NCI-H187 treated with DMSO at 0.1 percent for 48 hours (cell line): ENCODE data around the gene C9orf72.
"Not testable (repeated sequence)": the region's sequence is repeated elsewhere in the genome, so short reads cannot be mapped to it uniquely, and the experiment has no call there.

ENCODE experiments used
- DNase-seq: peaks from one replicate; lab custom pipeline; 2025; lab: John Stamatoyannopoulos, UW

C9orf72 gene

GRCh38 chr9:27572918-27573633, at the start of gene C9orf72:
Gene C9orf72 (minus strand): TSS chr9:27573481. CDS start chr9:27567120, 6,361 bp downstream.
- no peak for DNase-seq

- DNase-seq, result no peak
Measured at GRCh38 chr9:27622693-27623340, 49.5 kb upstream of the C9orf72 start.

- no peak for DNase-seq
Measured at GRCh38 chr9:27619743-27620142, 46.5 kb upstream of the C9orf72 start.

GRCh38 chr9:27618066-27618465, 44.8 kb upstream of the C9orf72 start:
- DNase-seq, result no peak

GRCh38 chr9:27614551-27614950, 41.3 kb upstream of the C9orf72 start:
- DNase-seq, result no peak

GRCh38 chr9:27612036-27612435, 38.8 kb upstream of the C9orf72 start:
- not testable (repeated sequence) for DNase-seq

GRCh38 chr9:27610622-27611021, 37.3 kb upstream of the C9orf72 start:
- DNase-seq, result no peak

GRCh38 chr9:27602954-27603353, 29.7 kb upstream of the C9orf72 start:
- DNase-seq, result no peak

- DNase-seq, result no peak
Measured at GRCh38 chr9:27602142-27602861, 29.0 kb upstream of the C9orf72 start.

- DNase-seq, result no peak
Measured at GRCh38 chr9:27601396-27601795, 28.1 kb upstream of the C9orf72 start.

- DNase-seq, result no peak
Measured at GRCh38 chr9:27600256-27600655, 27.0 kb upstream of the C9orf72 start.

- DNase-seq, result no peak
Measured at GRCh38 chr9:27599870-27600238, 26.6 kb upstream of the C9orf72 start.

GRCh38 chr9:27599102-27599869, 26.0 kb upstream of the C9orf72 start:
- DNase-seq, result no peak

- no peak for DNase-seq
Measured at GRCh38 chr9:27595733-27596132, 22.5 kb upstream of the C9orf72 start.

GRCh38 chr9:27591672-27592071, 18.4 kb upstream of the C9orf72 start:
- no peak for DNase-seq

GRCh38 chr9:27591093-27591492, 17.8 kb upstream of the C9orf72 start:
- no peak for DNase-seq

- DNase-seq, result no peak
Measured at GRCh38 chr9:27590651-27591050, 17.4 kb upstream of the C9orf72 start.

- DNase-seq, result no peak
Measured at GRCh38 chr9:27589462-27589861, 16.2 kb upstream of the C9orf72 start.

- DNase-seq, result no peak
Measured at GRCh38 chr9:27586304-27586703, 13.0 kb upstream of the C9orf72 start.

- no peak for DNase-seq
Measured at GRCh38 chr9:27584931-27585330, 11.7 kb upstream of the C9orf72 start.

GRCh38 chr9:27582794-27583193, 9.5 kb upstream of the C9orf72 start:
- no peak for DNase-seq

GRCh38 chr9:27581826-27582225, 8.5 kb upstream of the C9orf72 start:
- no peak for DNase-seq
